HCT116 (cell line): ENCODE data around the gene NFKBIZ. TPM values are rescaled to one million over a fixed set of nuclear protein-coding genes. Genes with fewer than 3 reads are reported as not detected.

Source experiments
- ATAC-seq: fragments of 200-7000 bp; cut with Tn5 transposase; 2 replicates; pipeline ENCODE4 v1.9.1; 2020; ENCODE audit warnings: mild to moderate bottlenecking, moderate library complexity
- BruUV-seq: library from RNA; stranded (reverse); fragments of 400-500 nt; replicated peaks from 2 replicates; lab custom pipeline; 2021; lab: Mats Ljungman, UMichigan
- CTCF ChIA-PET: fragments of 300-600 bp; sonication (Branson Sonifier 250); formaldehyde crosslinking; loops from one replicate; lab custom pipeline; 2021; ENCODE audit warnings: antibody characterized with exemption; lab: Charles Lee
- POLR2A ChIA-PET: fragments of 300-600, 350-600 bp; sonication (Branson Sonifier 250); formaldehyde crosslinking; loops from one replicate; lab custom pipeline; 2021; ENCODE audit warnings: antibody characterized with exemption; lab: Charles Lee
- RAD21 ChIA-PET, 2 experiments: fragments of 300-600 bp; sonication (Branson Sonifier 250); formaldehyde crosslinking; loops; one replicate each; lab custom pipeline; 2023; ENCODE audit warnings: low total read pairs in 2 of 2; ENCODE audit not compliant: uncharacterized antibody in 2 of 2, unreplicated experiment in 2 of 2, low non-redundant PET in 1 of 2; lab: Charles Lee
- DNase-seq: peaks from one replicate; pipeline ENCODE4 v3.0.0-alpha.2; 2010; ENCODE audit warnings: low read depth, low spot score
- H2AFZ ChIP-seq: fragments of 200-600 bp; shearing (Covaris generic), sonication (generic); 2 replicates; pipeline ENCODE4 v1.6.1; 2017; ENCODE audit warnings: low read depth, mixed run types, mixed read lengths, antibody characterized with exemption, low read length; ENCODE audit not compliant: poor library complexity, severe bottlenecking
- H3K27ac ChIP-seq: 2 replicates; pipeline ENCODE4 v1.5.1; 2012; ENCODE audit warnings: low read depth, low read length
- H3K27me3 ChIP-seq: fragments of 200-600 bp; sonication (generic); 2 replicates; pipeline ENCODE4 v1.6.1; 2016; ENCODE audit warnings: mixed run types, low read length, mixed read lengths; ENCODE audit not compliant: insufficient read depth
- H3K36me3 ChIP-seq, 2 experiments: fragments of 200-500 bp in 1 of 2; fragments of 200-600 bp in 1 of 2; sonication (Bioruptor generic) in 1 of 2; sonication (generic) in 1 of 2; 2 replicates each; pipeline versions ENCODE4 v1.5.1 to v1.6.1; 2014 to 2016; ENCODE audit warnings: low read length in 2 of 2, inconsistent platforms in 1 of 2, mixed read lengths in 1 of 2, mixed run types in 1 of 2; ENCODE audit not compliant: insufficient read depth in 2 of 2, control insufficient read depth in 1 of 2
- H3K4me1 ChIP-seq, 2 experiments: fragments of 200-600 bp in 1 of 2; sonication (generic) in 1 of 2; 2 replicates each; pipeline versions ENCODE4 v1.5.1 to v1.6.1; 2012 to 2017; ENCODE audit warnings: low read length in 2 of 2, inconsistent platforms in 1 of 2, mild to moderate bottlenecking in 1 of 2, mixed read lengths in 1 of 2, mixed run types in 1 of 2, moderate library complexity in 1 of 2; ENCODE audit not compliant: insufficient read depth in 2 of 2, control insufficient read depth in 1 of 2
- H3K4me2 ChIP-seq: fragments of 200-600 bp; sonication (generic); 2 replicates; pipeline ENCODE4 v1.6.1; 2017; ENCODE audit warnings: mixed run types, low read length, mixed read lengths
- H3K4me3 ChIP-seq, 2 experiments: fragments of 200-600 bp in 1 of 2; sonication (generic) in 1 of 2; replicated peaks in 1 of 2; 2 replicates each; pipeline ENCODE4 v1.5.1; 2011 to 2016; ENCODE audit warnings: low read length in 2 of 2, control low read depth in 1 of 2, low read depth in 1 of 2, mild to moderate bottlenecking in 1 of 2, mixed read lengths in 1 of 2, mixed run types in 1 of 2
- H3K79me2 ChIP-seq: fragments of 200-600 bp; sonication (generic); 2 replicates; pipeline ENCODE4 v1.6.1; 2017; ENCODE audit warnings: mild to moderate bottlenecking, mixed run types, low read length, moderate library complexity, mixed read lengths; ENCODE audit not compliant: insufficient read depth
- H3K9ac ChIP-seq: fragments of 200-600 bp; sonication (generic); 2 replicates; pipeline ENCODE4 v1.6.1; 2016; ENCODE audit warnings: low read length, mixed read lengths
- H3K9me2 ChIP-seq: fragments of 200-600 bp; sonication (generic), shearing (Covaris generic); 2 replicates; pipeline ENCODE4 v1.6.1; 2017; ENCODE audit warnings: mixed run types, mild to moderate bottlenecking, moderate library complexity; ENCODE audit not compliant: insufficient read depth
- H3K9me3 ChIP-seq, 2 experiments: fragments of 200-500 bp in 1 of 2; fragments of 200-600 bp in 1 of 2; sonication (Bioruptor generic) in 1 of 2; sonication (generic) in 1 of 2; 2 replicates each; pipeline ENCODE4 v1.6.1; 2014 to 2017; ENCODE audit warnings: low read length in 2 of 2, mixed read lengths in 2 of 2, inconsistent platforms in 1 of 2, low read depth in 1 of 2, mild to moderate bottlenecking in 1 of 2, mixed run types in 1 of 2, moderate library complexity in 1 of 2; ENCODE audit not compliant: control insufficient read depth in 1 of 2, insufficient read depth in 1 of 2
- H4K20me1 ChIP-seq: fragments of 200-600 bp; sonication (generic), shearing (Covaris generic); 2 replicates; pipeline ENCODE4 v1.6.1; 2017; ENCODE audit warnings: mixed run types, mild to moderate bottlenecking, moderate library complexity; ENCODE audit not compliant: insufficient read depth
- CEBPB ChIP-seq: IDR thresholded peaks from 2 replicates; pipeline ENCODE4 v1.6.1; 2012; ENCODE audit warnings: low read depth
- EGR1 ChIP-seq: IDR thresholded peaks from 2 replicates; pipeline ENCODE4 v1.6.1; 2012; ENCODE audit warnings: low read depth
- POLR2A ChIP-seq: IDR thresholded peaks from 2 replicates; pipeline ENCODE4 v1.7.0; 2011; ENCODE audit warnings: borderline replicate concordance; ENCODE audit not compliant: insufficient read depth, insufficient read length; ENCODE audit errors: extremely low read depth
- SP1 ChIP-seq: IDR thresholded peaks from 2 replicates; pipeline ENCODE4 v1.6.1; 2012; ENCODE audit warnings: low read depth
- SRF ChIP-seq: IDR thresholded peaks from 2 replicates; pipeline ENCODE4 v1.6.1; 2012; ENCODE audit warnings: low read depth
- YY1 ChIP-seq: IDR thresholded peaks from 2 replicates; pipeline ENCODE4 v1.6.1; 2011; ENCODE audit warnings: low read length, low read depth, moderate library complexity, mild to moderate bottlenecking; ENCODE audit not compliant: insufficient replicate concordance; ENCODE audit errors: extremely low read depth
- ZFX ChIP-seq: fragments of 450-650 bp; IDR thresholded peaks from 2 replicates; pipeline ENCODE4 v1.6.1; 2017
- intact Hi-C: fragments of 100-400 bp; cut with micrococcal nuclease; formaldehyde crosslinking; loops from 2 replicates; pipeline ENCODE4 v1.10.0; 2022
- total RNA-seq: library from RNA; stranded (reverse); gene quantifications from one replicate; pipeline ENCODE4 v1.2.1, GENCODE V29; 2021; ENCODE audit not compliant: unreplicated experiment
- TF ChIP-seq, protein P1 (sequence below), 3 experiments: fragments of 200-600 bp in 1 of 3; sonication (generic) in 1 of 3; IDR thresholded peaks in 2 of 3; conservative IDR thresholded peaks in 1 of 3; 2 replicates each; pipeline ENCODE4 v1.5.1; 2012 to 2017; ENCODE audit warnings: low read depth in 2 of 3, low read length in 2 of 3, antibody characterized with exemption in 1 of 3, borderline replicate concordance in 1 of 3, control low read depth in 1 of 3, mild to moderate bottlenecking in 1 of 3, mixed read lengths in 1 of 3, mixed run types in 1 of 3, moderate library complexity in 1 of 3; ENCODE audit not compliant: insufficient read depth in 1 of 3
- TF ChIP-seq, protein P2 (sequence below): IDR thresholded peaks from 2 replicates; pipeline ENCODE4 v1.6.1; 2012
- TF ChIP-seq, protein P3 (sequence below): IDR thresholded peaks from 2 replicates; pipeline ENCODE4 v1.6.1; 2011; ENCODE audit warnings: mild to moderate bottlenecking, low read length, moderate library complexity; ENCODE audit not compliant: insufficient replicate concordance; ENCODE audit errors: extremely low read depth

Gene NFKBIZ
- total RNA-seq, 1 experiment from 2014 or later = 12.2 TPM

DNA sequence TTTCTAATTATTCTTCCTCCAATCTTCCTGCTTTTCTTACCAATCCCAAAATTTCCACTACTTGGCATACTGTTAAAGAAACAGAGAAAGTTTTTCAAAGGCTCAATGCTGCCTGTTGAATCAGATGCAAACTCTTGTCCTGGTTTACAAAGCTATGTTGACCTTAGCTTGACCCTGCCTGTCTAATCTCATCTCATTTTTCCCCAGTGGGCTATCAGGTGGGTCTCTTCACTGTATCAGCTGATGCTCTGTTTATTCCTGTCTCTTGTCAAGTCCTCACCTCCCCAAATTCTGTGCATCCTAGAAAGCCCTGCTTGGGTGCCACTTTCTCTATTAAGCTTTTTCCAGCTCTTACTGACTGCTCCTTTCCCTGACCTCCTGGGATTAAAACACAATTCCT, 18.2 kb downstream of the NFKBIZ start:
- CTCF ChIA-PET = interaction anchor here (1.1 to 1.7 kb wide), 2 partner anchors 8 to 358 kb away, joined by 3 to 7 read pairs; no protein-coding TSS in a partner anchor
- Histone ChIP-seq H4K20me1 (no peaks in the 10 kb centered on the region), H3K9ac (no peak overlapping the region), H2AFZ (no peak overlapping the region), H3K9me3 (no peaks in the 10 kb centered on the region), H3K27me3 (no peaks in the 10 kb centered on the region), H3K4me3 (no peak overlapping the region), H3K4me2 (no peak overlapping the region), H3K79me2 (no peaks in the 10 kb centered on the region), H3K27ac (no peak overlapping the region), H3K9me2 (no peaks in the 10 kb centered on the region), H3K36me3 (no peaks in the 10 kb centered on the region), H3K4me1 (peaks cover 14 to 16% of the 10 kb centered on the region in 2 experiments)
- intact Hi-C loops = no loop called here
- BruUV-seq = no TSS peak
- DNase-seq = no peak
- TF ChIP-seq POLR2A = no peak
- no peak for TF ChIP-seq EGR1
- TF ChIP-seq SRF = no peak
- TF ChIP-seq YY1 = no peak
- no peak for TF ChIP-seq ZFX
- TF ChIP-seq, protein P1, sequence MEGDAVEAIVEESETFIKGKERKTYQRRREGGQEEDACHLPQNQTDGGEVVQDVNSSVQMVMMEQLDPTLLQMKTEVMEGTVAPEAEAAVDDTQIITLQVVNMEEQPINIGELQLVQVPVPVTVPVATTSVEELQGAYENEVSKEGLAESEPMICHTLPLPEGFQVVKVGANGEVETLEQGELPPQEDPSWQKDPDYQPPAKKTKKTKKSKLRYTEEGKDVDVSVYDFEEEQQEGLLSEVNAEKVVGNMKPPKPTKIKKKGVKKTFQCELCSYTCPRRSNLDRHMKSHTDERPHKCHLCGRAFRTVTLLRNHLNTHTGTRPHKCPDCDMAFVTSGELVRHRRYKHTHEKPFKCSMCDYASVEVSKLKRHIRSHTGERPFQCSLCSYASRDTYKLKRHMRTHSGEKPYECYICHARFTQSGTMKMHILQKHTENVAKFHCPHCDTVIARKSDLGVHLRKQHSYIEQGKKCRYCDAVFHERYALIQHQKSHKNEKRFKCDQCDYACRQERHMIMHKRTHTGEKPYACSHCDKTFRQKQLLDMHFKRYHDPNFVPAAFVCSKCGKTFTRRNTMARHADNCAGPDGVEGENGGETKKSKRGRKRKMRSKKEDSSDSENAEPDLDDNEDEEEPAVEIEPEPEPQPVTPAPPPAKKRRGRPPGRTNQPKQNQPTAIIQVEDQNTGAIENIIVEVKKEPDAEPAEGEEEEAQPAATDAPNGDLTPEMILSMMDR (IDR thresholded peaks at IDR 0.05 in 2 of 3, conservative IDR thresholded peaks at IDR 0.05 in 1 of 3; ENCODE audit: borderline replicate concordance in 1 of 3, insufficient read depth in 1 of 3, low read depth in 2 of 3, low read length in 2 of 3) = no peak
- no peak for TF ChIP-seq SP1
- TF ChIP-seq, protein P2, sequence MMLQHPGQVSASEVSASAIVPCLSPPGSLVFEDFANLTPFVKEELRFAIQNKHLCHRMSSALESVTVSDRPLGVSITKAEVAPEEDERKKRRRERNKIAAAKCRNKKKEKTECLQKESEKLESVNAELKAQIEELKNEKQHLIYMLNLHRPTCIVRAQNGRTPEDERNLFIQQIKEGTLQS = no peak
- TF ChIP-seq, protein P3, sequence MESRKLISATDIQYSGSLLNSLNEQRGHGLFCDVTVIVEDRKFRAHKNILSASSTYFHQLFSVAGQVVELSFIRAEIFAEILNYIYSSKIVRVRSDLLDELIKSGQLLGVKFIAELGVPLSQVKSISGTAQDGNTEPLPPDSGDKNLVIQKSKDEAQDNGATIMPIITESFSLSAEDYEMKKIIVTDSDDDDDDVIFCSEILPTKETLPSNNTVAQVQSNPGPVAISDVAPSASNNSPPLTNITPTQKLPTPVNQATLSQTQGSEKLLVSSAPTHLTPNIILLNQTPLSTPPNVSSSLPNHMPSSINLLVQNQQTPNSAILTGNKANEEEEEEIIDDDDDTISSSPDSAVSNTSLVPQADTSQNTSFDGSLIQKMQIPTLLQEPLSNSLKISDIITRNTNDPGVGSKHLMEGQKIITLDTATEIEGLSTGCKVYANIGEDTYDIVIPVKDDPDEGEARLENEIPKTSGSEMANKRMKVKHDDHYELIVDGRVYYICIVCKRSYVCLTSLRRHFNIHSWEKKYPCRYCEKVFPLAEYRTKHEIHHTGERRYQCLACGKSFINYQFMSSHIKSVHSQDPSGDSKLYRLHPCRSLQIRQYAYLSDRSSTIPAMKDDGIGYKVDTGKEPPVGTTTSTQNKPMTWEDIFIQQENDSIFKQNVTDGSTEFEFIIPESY = no peak
- TF ChIP-seq CEBPB = no peak
- RAD21 ChIA-PET = no interaction called here
- POLR2A ChIA-PET = interaction anchor here (1.4 kb wide), 1 partner anchor 18 kb away, joined by 8 read pairs; the partner anchor contains the start of gene NFKBIZ
- ATAC-seq = no peak
